ENCODE measurements around the gene RAP1GAP.

Gene RAP1GAP

DNA sequence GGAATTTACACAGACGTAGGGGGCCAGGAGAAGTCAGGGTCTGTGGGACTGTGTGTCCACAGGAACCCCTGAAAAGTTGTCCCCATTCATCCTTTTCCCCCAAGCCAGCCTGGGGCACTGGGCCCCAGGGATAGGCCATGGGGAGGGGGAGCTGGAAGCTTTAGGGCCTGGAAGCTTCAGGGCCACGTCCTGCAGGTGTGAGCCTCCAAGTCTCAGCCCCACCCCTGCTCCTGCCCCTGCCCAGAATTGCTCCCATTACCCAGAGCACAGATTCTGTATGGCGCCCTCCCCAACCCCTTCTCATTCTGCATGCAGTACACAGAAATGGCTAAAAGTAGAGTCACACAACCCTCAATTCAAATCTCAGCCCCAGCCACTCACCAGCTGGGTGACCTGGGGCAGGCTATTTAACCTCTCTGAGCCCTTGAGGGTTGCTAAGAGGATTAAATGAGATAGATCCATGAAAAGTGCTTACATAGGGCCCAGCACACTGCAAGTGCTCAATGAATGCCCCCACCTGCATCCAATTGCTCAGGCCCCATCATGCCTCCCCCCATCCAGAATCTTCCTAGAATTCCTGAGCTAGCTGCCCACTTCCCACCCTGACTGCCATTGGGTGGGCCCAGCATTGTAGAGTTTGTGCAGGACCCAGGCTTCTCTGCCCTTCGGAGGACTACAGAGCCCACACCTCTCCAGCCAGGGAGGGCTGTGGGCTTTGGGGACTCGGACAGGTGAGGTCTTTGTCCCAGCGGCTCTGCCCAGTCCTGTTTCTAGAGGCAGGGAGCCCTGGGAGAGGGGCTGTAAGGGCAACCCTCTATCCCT is 6.5 kb downstream of the RAP1GAP start:
- no peak for ATAC-seq (replicated peaks)
- H3K4me3 Mint-ChIP-seq = no peak overlapping the region
- H3K36me3 Mint-ChIP-seq = no peaks in the 10 kb centered on the region
- no peaks in the 10 kb centered on the region for H3K9me3 Mint-ChIP-seq
- no peak for DNase-seq
- H3K4me1 Mint-ChIP-seq = peaks cover 15 to 23% of the 10 kb centered on the region in 2 donors
- H3K27ac Mint-ChIP-seq = no peak overlapping the region
- H3K27me3 Mint-ChIP-seq = peaks cover 57 to 81% of the 10 kb centered on the region in 2 donors

GRCh38 chr1:21661886-21662285 is 7.3 kb downstream of the RAP1GAP start:
- DNase-seq (no peak), ATAC-seq (replicated peaks) (no peak)
- no peak overlapping the region for H3K27ac Mint-ChIP-seq
- no peaks in the 10 kb centered on the region for H3K36me3 Mint-ChIP-seq
- H3K9me3 Mint-ChIP-seq = no peaks in the 10 kb centered on the region
- H3K4me1 Mint-ChIP-seq = peaks cover 13 to 23% of the 10 kb centered on the region in 2 donors
- peaks cover 54 to 73% of the 10 kb centered on the region in 2 donors for H3K27me3 Mint-ChIP-seq
- H3K4me3 Mint-ChIP-seq = no peak overlapping the region

- Mint-ChIP-seq H3K9me3 (no peaks in the 10 kb centered on the region), H3K27me3 (peaks cover 41 to 63% of the 10 kb centered on the region in 2 donors), H3K36me3 (no peaks in the 10 kb centered on the region), H3K27ac (no peak overlapping the region), H3K4me3 (no peak overlapping the region), H3K4me1 (peaks cover 13 to 23% of the 10 kb centered on the region in 2 donors)
- no peak for ATAC-seq (replicated peaks)
- DNase-seq = no peak
Measured at GRCh38 chr1:21659924-21660326, 9.2 kb downstream of the RAP1GAP start.

- peaks cover 12 to 20% of the 10 kb centered on the region in 2 donors for H3K4me1 Mint-ChIP-seq
- peaks cover 38 to 64% of the 10 kb centered on the region in 2 donors for H3K27me3 Mint-ChIP-seq
- H3K36me3 Mint-ChIP-seq = no peaks in the 10 kb centered on the region
- H3K9me3 Mint-ChIP-seq = no peaks in the 10 kb centered on the region
- peak overlapping the region; percentile 56 for H3K27ac Mint-ChIP-seq
- H3K4me3 Mint-ChIP-seq = peak overlapping the region; percentile 51 to 52
- DNase-seq (peak; percentile 54), ATAC-seq (replicated peaks) (peak; percentile 78 to 83)
Measured at GRCh38 chr1:21659099-21659923, 9.8 kb downstream of the RAP1GAP start.

DNA sequence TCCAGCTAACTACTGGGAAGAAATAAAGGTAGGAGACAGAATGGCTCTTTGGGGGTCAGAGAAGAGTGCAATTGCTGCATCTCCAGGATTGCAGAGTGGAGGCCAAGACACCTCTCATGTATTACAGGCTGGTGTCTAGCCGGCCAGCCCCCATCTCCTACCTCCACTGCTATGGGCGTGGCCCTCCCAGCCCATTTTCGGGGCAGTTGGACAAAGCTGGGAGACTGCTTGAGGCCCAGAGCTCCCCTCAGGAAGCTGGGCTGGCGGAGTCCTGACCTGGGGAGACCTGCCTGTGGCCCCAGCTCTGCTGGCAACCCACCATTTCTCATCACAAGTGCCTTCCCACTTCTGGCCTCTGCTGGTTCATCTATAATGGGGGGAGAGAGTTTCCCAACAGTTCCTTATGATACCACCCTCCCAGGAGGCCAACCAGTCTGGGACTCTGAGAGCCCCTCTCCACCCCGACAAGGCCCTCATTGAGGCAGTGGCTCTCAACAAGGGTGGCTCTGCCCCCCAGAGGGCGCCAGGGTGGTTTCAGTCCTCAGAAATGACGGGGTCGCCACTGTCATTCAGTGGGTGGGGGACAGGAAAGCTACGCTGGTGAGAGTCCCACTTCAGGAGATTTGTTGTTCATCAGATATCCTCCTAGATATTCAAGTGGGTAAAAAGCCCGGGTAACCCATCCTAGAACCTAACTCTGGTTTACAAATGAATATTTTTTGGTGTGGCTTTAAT is 11.5 kb downstream of the RAP1GAP start:
- DNase-seq (no peak), ATAC-seq (replicated peaks) (no peak)
- Mint-ChIP-seq H3K4me1 (peaks cover 8 to 12% of the 10 kb centered on the region in 2 donors), H3K9me3 (no peaks in the 10 kb centered on the region), H3K27me3 (peaks cover 31 to 58% of the 10 kb centered on the region in 2 donors), H3K27ac (no peak overlapping the region), H3K36me3 (no peaks in the 10 kb centered on the region), H3K4me3 (no peak overlapping the region)

GRCh38 chr1:21655748-21656147 is 13.4 kb downstream of the RAP1GAP start:
- Mint-ChIP-seq H3K27me3 (peaks cover 32 to 55% of the 10 kb centered on the region in 2 donors), H3K4me3 (no peak overlapping the region), H3K27ac (no peak overlapping the region), H3K9me3 (no peaks in the 10 kb centered on the region), H3K36me3 (no peaks in the 10 kb centered on the region), H3K4me1 (peaks cover 19 to 28% of the 10 kb centered on the region in 2 donors)
- no peak for ATAC-seq (replicated peaks)
- no peak for DNase-seq

- Mint-ChIP-seq H3K4me1 (peaks cover 17 to 33% of the 10 kb centered on the region in 2 donors), H3K9me3 (no peaks in the 10 kb centered on the region), H3K4me3 (no peak overlapping the region), H3K36me3 (no peaks in the 10 kb centered on the region), H3K27me3 (peaks cover 29 to 50% of the 10 kb centered on the region in 2 donors), H3K27ac (no peak overlapping the region)
- DNase-seq (no peak), ATAC-seq (replicated peaks) (no peak)
Measured at GRCh38 chr1:21655259-21655658, 13.9 kb downstream of the RAP1GAP start.

GRCh38 chr1:21654209-21654608 is 14.9 kb downstream of the RAP1GAP start:
- Mint-ChIP-seq H3K4me1 (peaks cover 13 to 25% of the 10 kb centered on the region in 2 donors), H3K36me3 (no peaks in the 10 kb centered on the region), H3K27me3 (peaks cover 30 to 46% of the 10 kb centered on the region in 2 donors), H3K9me3 (no peaks in the 10 kb centered on the region), H3K27ac (no peak overlapping the region), H3K4me3 (no peak overlapping the region)
- no peak for ATAC-seq (replicated peaks)
- no peak for DNase-seq

- no peak overlapping the region for H3K27ac Mint-ChIP-seq
- H3K9me3 Mint-ChIP-seq = no peaks in the 10 kb centered on the region
- H3K27me3 Mint-ChIP-seq = peaks cover 35 to 51% of the 10 kb centered on the region in 2 donors
- H3K4me3 Mint-ChIP-seq = no peak overlapping the region
- DNase-seq = no peak
- H3K4me1 Mint-ChIP-seq = peaks cover 13 to 21% of the 10 kb centered on the region in 2 donors
- ATAC-seq (replicated peaks) = no peak
- no peaks in the 10 kb centered on the region for H3K36me3 Mint-ChIP-seq
Measured at GRCh38 chr1:21653744-21654100, 15.4 kb downstream of the RAP1GAP start.

- Mint-ChIP-seq H3K27me3 (peaks cover 39 to 56% of the 10 kb centered on the region in 2 donors), H3K4me3 (peak overlapping the region; percentile 70 to 88), H3K27ac (no peak overlapping the region), H3K36me3 (no peaks in the 10 kb centered on the region), H3K9me3 (no peaks in the 10 kb centered on the region), H3K4me1 (peaks cover 16 to 21% of the 10 kb centered on the region in 2 donors)
- DNase-seq = no peak
- ATAC-seq (replicated peaks) = no peak
Measured at GRCh38 chr1:21652937-21653743, 16.0 kb downstream of the RAP1GAP start.

DNA sequence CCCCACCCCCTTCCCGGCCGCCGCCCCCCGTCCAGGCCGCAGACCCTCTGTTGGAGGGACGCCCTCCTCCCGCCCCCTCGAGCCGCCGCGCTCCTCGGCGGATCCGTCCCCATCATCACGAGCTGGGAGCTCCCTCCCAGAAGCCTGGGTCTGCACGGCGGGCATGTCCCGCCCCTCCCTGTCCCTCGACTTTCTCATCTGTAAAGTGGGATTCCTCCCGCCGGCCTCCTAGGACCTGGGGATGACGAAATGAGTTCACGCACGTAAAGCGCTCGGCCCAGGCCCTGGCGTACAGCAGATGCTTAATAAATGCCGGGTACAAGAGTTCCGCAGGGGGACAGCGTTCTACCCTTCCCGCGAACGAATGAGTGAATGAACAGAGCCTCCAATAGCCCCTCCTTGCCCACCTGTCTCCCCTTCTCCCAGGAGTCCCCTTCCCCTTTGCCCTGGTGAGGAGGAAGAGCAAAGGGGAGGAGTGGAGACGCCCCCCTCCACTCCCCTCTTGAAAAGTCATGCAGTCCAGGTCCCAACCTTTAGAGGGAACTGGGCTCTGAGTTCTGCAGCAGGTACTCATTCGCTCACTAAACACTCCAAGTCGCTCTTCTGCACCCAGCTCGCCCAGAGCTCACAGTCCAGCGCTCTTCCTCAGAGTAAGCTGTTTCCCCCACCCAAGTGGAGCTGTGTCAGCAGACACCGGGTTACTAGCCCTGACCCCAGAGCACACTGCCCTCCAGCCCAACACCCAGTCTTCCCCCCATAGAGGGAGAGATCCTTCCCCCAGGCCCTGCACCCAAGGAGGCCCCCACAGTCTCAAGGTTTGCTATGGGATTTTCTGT is 16.8 kb downstream of the RAP1GAP start:
- Mint-ChIP-seq H3K9me3 (no peaks in the 10 kb centered on the region), H3K4me3 (peak overlapping the region; percentile 70 to 88), H3K27me3 (peaks cover 45 to 64% of the 10 kb centered on the region in 2 donors), H3K36me3 (no peaks in the 10 kb centered on the region), H3K27ac (no peak overlapping the region), H3K4me1 (peaks cover 16 to 21% of the 10 kb centered on the region in 2 donors)
- DNase-seq = no peak
- ATAC-seq (replicated peaks) = peak in 1 of 2 donors; percentile 24

DNA sequence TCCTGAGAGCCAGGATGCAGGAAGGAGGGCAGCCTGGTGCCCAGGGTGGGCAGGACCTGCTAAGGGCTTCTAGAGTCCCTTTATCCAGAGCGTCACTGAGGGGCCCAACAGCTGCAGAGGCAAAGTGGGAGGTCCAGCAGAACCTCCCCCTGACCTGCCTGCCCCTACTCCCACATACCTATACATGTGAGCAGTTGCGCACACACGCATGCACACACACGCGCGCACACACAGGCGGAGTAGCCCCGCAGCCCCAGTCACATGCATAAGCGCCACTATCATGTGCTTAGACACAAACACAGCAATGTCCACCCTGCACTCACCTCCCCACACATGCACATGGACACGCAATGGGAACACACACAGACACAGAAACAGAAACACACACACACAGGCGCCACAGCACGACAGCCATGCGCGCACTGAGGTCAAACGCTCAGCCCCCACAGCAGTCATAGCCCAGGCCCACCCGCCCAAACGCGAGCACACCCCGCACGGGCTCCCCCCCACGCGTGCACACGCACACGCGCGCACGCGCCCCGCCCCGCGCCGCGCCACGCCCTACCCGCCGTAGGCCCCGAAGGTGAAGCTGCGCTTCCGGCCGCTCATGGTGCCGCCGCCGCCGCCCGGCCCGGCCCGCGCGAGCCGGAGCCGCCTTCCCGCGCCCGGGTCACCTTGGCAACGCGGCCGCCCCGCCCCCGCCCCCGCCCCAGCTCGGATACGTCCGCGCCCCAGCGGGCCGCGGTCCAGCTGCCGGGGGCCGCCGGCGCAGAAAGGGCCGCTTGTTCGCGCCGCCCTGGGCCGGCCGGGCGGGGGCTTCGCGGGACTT is 17.7 kb downstream of the RAP1GAP start:
- no peaks in the 10 kb centered on the region for H3K36me3 Mint-ChIP-seq
- H3K27ac Mint-ChIP-seq = no peak overlapping the region
- DNase-seq (no peak), ATAC-seq (replicated peaks) (peak; percentile 70 to 72)
- no peaks in the 10 kb centered on the region for H3K9me3 Mint-ChIP-seq
- peak overlapping the region; percentile 85 to 91 for H3K4me3 Mint-ChIP-seq
- peaks cover 16 to 21% of the 10 kb centered on the region in 2 donors for H3K4me1 Mint-ChIP-seq
- H3K27me3 Mint-ChIP-seq = peaks cover 47 to 72% of the 10 kb centered on the region in 2 donors

Measured in stimulated activated naive B cell treated with anti-CD40 and anti-IgM and Interleukin-4, amounts not matched to agents 10 μg/mL and 1 μg/mL and 100 μg/mL, for 72 hours (primary cell).